WERI-Rb-1 (cell line): ENCODE measurements around the gene MCTP1.
"Not testable (repeated sequence)": the region's sequence is repeated elsewhere in the genome, so short reads cannot be mapped to it uniquely, and the experiment has no call there.

Source experiments
- DNase-seq: peaks from one replicate; pipeline ENCODE4 v3.0.0-alpha.2; 2020
- H3K27ac ChIP-seq: fragments of 250-450 bp; sonication (Bioruptor Pico); 2 replicates; pipeline ENCODE4 v1.5.1; 2020; ENCODE audit warnings: mild to moderate bottlenecking, moderate library complexity
- H3K27me3 ChIP-seq: fragments of 250-450 bp; sonication (Bioruptor Pico); 2 replicates; pipeline ENCODE4 v1.5.1; 2021; ENCODE audit warnings: mild to moderate bottlenecking, low read depth, moderate library complexity; ENCODE audit not compliant: insufficient read depth, severe bottlenecking
- H3K36me3 ChIP-seq: fragments of 250-450 bp; sonication (Bioruptor Pico); 2 replicates; pipeline ENCODE4 v1.5.1; 2020; ENCODE audit warnings: mild to moderate bottlenecking, moderate library complexity
- H3K4me3 ChIP-seq: 2 replicates; pipeline ENCODE4 v1.5.1; 2011; ENCODE audit warnings: low read depth, mild to moderate bottlenecking, control low read depth, low read length
- H3K9me3 ChIP-seq: fragments of 250-450 bp; sonication (Bioruptor Pico); 2 replicates; pipeline ENCODE4 v1.5.1; 2021; ENCODE audit warnings: mild to moderate bottlenecking, moderate library complexity; ENCODE audit not compliant: severe bottlenecking
- CTCF ChIP-seq: IDR thresholded peaks from 2 replicates; pipeline ENCODE4 v1.5.1; 2011; ENCODE audit warnings: low read depth, mild to moderate bottlenecking, control low read depth, inconsistent platforms, low read length

Gene MCTP1

GRCh38 chr5:94967525-94967924 lies 317.4 kb downstream of the MCTP1 start:
- H3K27ac ChIP-seq: no peak overlapping the region
- TF ChIP-seq CTCF: no peak
- H3K4me3 ChIP-seq: no peak overlapping the region
- H3K36me3 ChIP-seq: no peaks in the 10 kb centered on the region
- H3K9me3 ChIP-seq: no peaks in the 10 kb centered on the region
- no peaks in the 10 kb centered on the region for H3K27me3 ChIP-seq
- no peak for DNase-seq

GRCh38 chr5:94959279-94959678 lies 325.6 kb downstream of the MCTP1 start:
- DNase-seq, H3K9me3 ChIP-seq, H3K36me3 ChIP-seq, H3K27me3 ChIP-seq, H3K4me3 ChIP-seq, H3K27ac ChIP-seq: not testable (repeated sequence)

GRCh38 chr5:94945656-94946055 lies 339.2 kb downstream of the MCTP1 start:
- H3K4me3 ChIP-seq: no peak overlapping the region
- TF ChIP-seq CTCF: no peak
- no peaks in the 10 kb centered on the region for H3K36me3 ChIP-seq
- H3K9me3 ChIP-seq: no peaks in the 10 kb centered on the region
- DNase-seq: no peak
- H3K27me3 ChIP-seq: no peaks in the 10 kb centered on the region
- no peak overlapping the region for H3K27ac ChIP-seq

- DNase-seq: no peak
- Histone ChIP-seq H3K36me3 (no peaks in the 10 kb centered on the region), H3K4me3 (no peak overlapping the region), H3K27ac (no peak overlapping the region), H3K9me3 (no peaks in the 10 kb centered on the region), H3K27me3 (no peaks in the 10 kb centered on the region)
- TF ChIP-seq CTCF: no peak
Observed at GRCh38 chr5:94944160-94944559, 340.7 kb downstream of the MCTP1 start.

DNA sequence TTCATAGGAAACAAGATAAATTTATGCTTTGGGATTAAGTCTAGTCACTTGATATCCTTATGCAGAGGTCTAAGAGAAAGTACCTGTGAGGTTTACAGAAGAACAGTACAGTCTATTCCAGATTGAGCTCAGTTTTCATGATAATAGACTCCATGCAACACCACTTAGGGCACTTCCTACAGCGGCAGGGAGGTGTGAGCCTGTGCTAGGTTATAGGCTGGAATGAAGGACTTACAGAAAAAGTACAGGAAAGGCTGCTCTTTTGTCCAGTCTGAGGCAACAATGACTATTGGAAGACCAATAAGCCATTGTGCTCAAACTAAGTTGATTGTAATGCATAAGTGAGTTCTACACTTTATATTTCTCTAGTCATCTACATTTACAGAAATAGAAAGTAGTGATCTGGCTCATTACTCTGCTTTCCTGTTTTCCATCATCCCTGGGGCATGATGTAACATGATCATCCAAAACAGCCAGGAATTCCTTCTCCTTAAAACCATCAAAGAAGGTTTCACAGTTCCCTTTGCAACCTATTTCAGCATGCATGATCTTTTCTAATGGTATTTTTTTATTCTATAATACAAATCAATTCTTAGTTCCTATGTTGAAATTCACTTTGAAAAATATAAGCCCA lies 343.7 kb downstream of the MCTP1 start:
- Histone ChIP-seq H3K27ac (no peak overlapping the region), H3K9me3 (no peaks in the 10 kb centered on the region), H3K36me3 (no peaks in the 10 kb centered on the region), H3K27me3 (no peaks in the 10 kb centered on the region), H3K4me3 (no peak overlapping the region)
- no peak for DNase-seq
- TF ChIP-seq CTCF: no peak

- no peak for DNase-seq
- H3K27ac ChIP-seq: no peak overlapping the region
- H3K36me3 ChIP-seq: no peaks in the 10 kb centered on the region
- TF ChIP-seq CTCF: no peak
- no peaks in the 10 kb centered on the region for H3K27me3 ChIP-seq
- H3K4me3 ChIP-seq: no peak overlapping the region
- no peaks in the 10 kb centered on the region for H3K9me3 ChIP-seq
Observed at GRCh38 chr5:94932259-94932658, 352.6 kb downstream of the MCTP1 start.
